ENCODE measurements around the gene IL23R. TPM values are rescaled to one million over a fixed set of nuclear protein-coding genes. Genes with fewer than 3 reads are reported as not detected.
A peak's percentile ranks its signal among the peaks of the same experiment; 100 is the strongest.

The IL23R gene
- total and polyA plus RNA-seq, 2 of the 13 experiments (the other 11 are each of a cell fraction or from before 2014, with no cell fraction given) = not detected

DNA sequence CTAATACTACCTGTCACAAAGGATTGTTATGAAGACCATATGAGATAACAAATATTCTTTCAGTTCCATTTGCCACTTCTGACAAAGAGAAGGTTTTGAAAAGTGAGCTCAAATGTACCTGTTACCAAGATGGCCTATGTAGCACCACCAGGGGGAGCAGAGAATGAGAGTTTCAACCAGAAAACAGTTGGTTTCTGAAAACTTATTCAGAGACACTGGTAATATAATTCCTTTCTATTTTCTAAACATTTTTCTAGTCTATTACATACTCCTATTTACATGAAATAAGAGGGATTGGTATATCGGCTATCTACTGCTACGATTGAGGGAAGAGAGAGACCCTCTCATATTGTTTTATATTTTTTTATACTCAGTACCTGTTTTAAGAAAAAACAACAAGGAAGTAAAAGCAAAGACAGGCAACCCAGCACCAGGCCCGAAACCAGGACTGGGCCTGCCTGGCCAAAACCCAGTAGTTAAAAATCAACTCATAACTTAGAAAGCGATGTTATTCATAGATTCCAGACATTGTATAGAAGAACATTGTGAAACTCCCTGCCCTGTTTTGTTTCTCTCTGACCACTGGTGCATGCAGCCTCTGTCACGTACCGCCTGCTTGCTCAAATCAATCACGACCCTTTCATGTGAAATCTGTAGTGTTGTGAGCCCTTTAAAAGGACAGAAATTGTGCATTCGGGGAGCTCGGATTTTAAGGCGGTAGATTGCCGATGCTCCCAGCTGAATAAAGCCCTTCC, 48.3 kb downstream of the IL23R start:
- H2AFZ ChIP-seq (ENCODE audit: low read length) = peak overlapping the region; percentile 27
- intact Hi-C loops (cut with micrococcal nuclease; ENCODE audit: unreplicated experiment) = loop anchor here (1.0 to 5.0 kb wide), 2 partner anchors 217 to 275 kb away; no protein-coding TSS in a partner anchor
- WGBS (ENCODE audit: low lambda C conversion rate) = 50% methylated on average over 11 of the region's 11 CpGs

More for the DNA sequence above, 48.3 kb downstream of the IL23R start:
- Histone ChIP-seq H3K9me3 (ENCODE audit: low read length) (no peaks in the 10 kb centered on the region), H3K27ac (ENCODE audit: extremely low read length, insufficient read depth, low read length) (no peak overlapping the region), H3K27me3 (ENCODE audit: control insufficient read depth in 1 of 2, insufficient read depth in 2 of 2, low read length in 2 of 2) (no peaks in the 10 kb centered on the region), H3K4me2 (ENCODE audit: low read depth, low read length) (peak overlapping the region; percentile 39), H3K9ac (ENCODE audit: insufficient read depth, low read depth, low read length) (no peak overlapping the region), H3K4me1 (ENCODE audit: insufficient read depth, low read length) (no peaks in the 10 kb centered on the region), H3K79me2 (ENCODE audit: insufficient read depth, low read length) (no peaks in the 10 kb centered on the region), H4K20me1 (ENCODE audit: insufficient read depth, low read length) (no peaks in the 10 kb centered on the region), H3K4me3 (replicated peaks in 1 of 3; ENCODE audit: insufficient read depth in 1 of 3, low read depth in 2 of 3, low read length in 3 of 3) (no peak overlapping the region), H3K36me3 (replicated peaks in 1 of 2; ENCODE audit: control insufficient read depth in 1 of 2, insufficient read depth in 2 of 2, low read length in 2 of 2) (no peaks in the 10 kb centered on the region)
- ATAC-seq = peak; percentile 71
- TF ChIP-seq ZNF629 (CRISPR knock-in tag; conservative IDR thresholded peaks at IDR 0.05) (peak; percentile 53; the same call in 1 of the 2 replicates), HOMEZ (CRISPR knock-in tag; IDR thresholded peaks at IDR 0.05; ENCODE audit: low read depth) (no peak), STAG1 (CRISPR knock-in tag; IDR thresholded peaks at IDR 0.05) (peak; percentile 24; the same call in 1 of the 2 replicates), ADNP (CRISPR knock-in tag; IDR thresholded peaks at IDR 0.05) (no peak), SMC3 (IDR thresholded peaks at IDR 0.05; ENCODE audit: low read length) (peak; percentile 55), ZNF432 (CRISPR knock-in tag; IDR thresholded peaks at IDR 0.05; ENCODE audit: borderline replicate concordance) (peak; percentile 80; the same call in 1 of the 2 replicates)
- TF ChIP-seq, protein P1, sequence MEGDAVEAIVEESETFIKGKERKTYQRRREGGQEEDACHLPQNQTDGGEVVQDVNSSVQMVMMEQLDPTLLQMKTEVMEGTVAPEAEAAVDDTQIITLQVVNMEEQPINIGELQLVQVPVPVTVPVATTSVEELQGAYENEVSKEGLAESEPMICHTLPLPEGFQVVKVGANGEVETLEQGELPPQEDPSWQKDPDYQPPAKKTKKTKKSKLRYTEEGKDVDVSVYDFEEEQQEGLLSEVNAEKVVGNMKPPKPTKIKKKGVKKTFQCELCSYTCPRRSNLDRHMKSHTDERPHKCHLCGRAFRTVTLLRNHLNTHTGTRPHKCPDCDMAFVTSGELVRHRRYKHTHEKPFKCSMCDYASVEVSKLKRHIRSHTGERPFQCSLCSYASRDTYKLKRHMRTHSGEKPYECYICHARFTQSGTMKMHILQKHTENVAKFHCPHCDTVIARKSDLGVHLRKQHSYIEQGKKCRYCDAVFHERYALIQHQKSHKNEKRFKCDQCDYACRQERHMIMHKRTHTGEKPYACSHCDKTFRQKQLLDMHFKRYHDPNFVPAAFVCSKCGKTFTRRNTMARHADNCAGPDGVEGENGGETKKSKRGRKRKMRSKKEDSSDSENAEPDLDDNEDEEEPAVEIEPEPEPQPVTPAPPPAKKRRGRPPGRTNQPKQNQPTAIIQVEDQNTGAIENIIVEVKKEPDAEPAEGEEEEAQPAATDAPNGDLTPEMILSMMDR (CRISPR knock-in tag; IDR thresholded peaks at IDR 0.05) = peak; percentile 51
- CTCF ChIA-PET (ENCODE audit: low intra/inter-chr PET ratio, low total read pairs) = interaction anchor here (2.6 kb wide), 1 partner anchor 286 kb away, joined by 17 read pairs; no protein-coding TSS in a partner anchor
- DNase-seq (ENCODE audit: low spot score) = peak; percentile 23
- in situ Hi-C loops (cut with HindIII; ENCODE audit: extremely low pct_ligation_motif_present, low pct_unique_long_range_greater_than_20kb) = loop anchor here (5.0 kb wide), 1 partner anchor 288 kb away; no protein-coding TSS in a partner anchor
- BruUV-seq (replicated peaks) = no TSS peak
- peak; percentile 49 for FAIRE-seq
- POLR2A ChIA-PET = no interaction called here
